Peyer's patch (tissue), 4 donors: ENCODE data around the gene MT1A. TPM values are rescaled to one million over a fixed set of nuclear protein-coding genes. Genes with fewer than 3 reads are reported as not detected.

Experiments used
- DNase-seq, 3 donors: peaks; one replicate each; pipeline ENCODE4 v3.0.0-alpha.2; 2017 to 2019
- H3K27ac ChIP-seq, 4 donors: fragments of 200-600 bp; sonication (generic); one replicate each; pipeline ENCODE4 v1.5.1; 2016 to 2019
- H3K27me3 ChIP-seq, 2 donors: fragments of 200-600 bp; sonication (generic); one replicate each; pipeline ENCODE4 v1.5.1; 2019
- H3K36me3 ChIP-seq, 3 donors: fragments of 200-600 bp; sonication (generic); one replicate each; pipeline ENCODE4 v1.5.1; 2016 to 2019
- H3K4me1 ChIP-seq, 4 donors: fragments of 200-600 bp; sonication (generic); one replicate each; pipeline ENCODE4 v1.5.1; 2016 to 2019
- H3K4me3 ChIP-seq, 4 donors: fragments of 200-600 bp; sonication (generic); 1 replicate in 3 of 4; 2 replicates in 1 of 4; pipeline ENCODE4 v1.5.1; 2016 to 2019; ENCODE audit warnings: mild to moderate bottlenecking in 1 of 4
- H3K9me3 ChIP-seq, 4 donors: fragments of 200-600 bp; sonication (generic); one replicate each; pipeline ENCODE4 v1.5.1; 2016 to 2019; ENCODE audit warnings: mild to moderate bottlenecking in 1 of 4
- POLR2A ChIP-seq, 2 donors: fragments of 450-650 bp; IDR thresholded peaks; one replicate each; pipeline ENCODE4 v1.5.1; 2017; ENCODE audit warnings: antibody characterized with exemption in 2 of 2, mild to moderate bottlenecking in 2 of 2, moderate library complexity in 2 of 2
- total RNA-seq, 4 donors: library from RNA; depleted of rRNA; stranded (reverse); fragments of >200 nt; gene quantifications; one replicate each; pipeline ENCODE4 v1.1.0, GENCODE V29; 2016
- TF ChIP-seq, protein P1 (sequence below), 6 experiments: fragments of 450-650 bp in 4 of 6; fragments of 200-600 bp in 2 of 6; sonication (generic) in 1 of 6; IDR thresholded peaks; one replicate each; pipeline ENCODE4 v1.5.1; 2017 to 2019; ENCODE audit warnings: antibody characterized with exemption in 6 of 6, mild to moderate bottlenecking in 3 of 6, moderate library complexity in 1 of 6

MT1A gene
- total RNA-seq, 4 donors from 2014 or later: 102 TPM; not detected in 3

GRCh38 chr16:56681939-56682702, 43.7 kb downstream of the MT1A start, which contains the start of gene MT1X:
Gene MT1X, plus strand, starts transcription at chr16:56682470. Its CDS starts 71 bp downstream, at chr16:56682541.
- peaks cover 0 to 17% (median 8%) of the 10 kb centered on the region in 4 donors for H3K4me1 ChIP-seq
- peak; percentile 82 to 98 (median 95) for DNase-seq
- peak within 1 kb of the TSS; percentile 39 to 69 (median 56) for H3K4me3 ChIP-seq
- H3K27ac ChIP-seq: peak within 1 kb of the TSS; percentile 65 to 80 (median 74)
- H3K9me3 ChIP-seq: peaks cover 0 to 3% (median 0%) of the 10 kb centered on the region in 4 donors
- H3K27me3 ChIP-seq: no peaks in the 10 kb centered on the region
- TF ChIP-seq, protein P1, sequence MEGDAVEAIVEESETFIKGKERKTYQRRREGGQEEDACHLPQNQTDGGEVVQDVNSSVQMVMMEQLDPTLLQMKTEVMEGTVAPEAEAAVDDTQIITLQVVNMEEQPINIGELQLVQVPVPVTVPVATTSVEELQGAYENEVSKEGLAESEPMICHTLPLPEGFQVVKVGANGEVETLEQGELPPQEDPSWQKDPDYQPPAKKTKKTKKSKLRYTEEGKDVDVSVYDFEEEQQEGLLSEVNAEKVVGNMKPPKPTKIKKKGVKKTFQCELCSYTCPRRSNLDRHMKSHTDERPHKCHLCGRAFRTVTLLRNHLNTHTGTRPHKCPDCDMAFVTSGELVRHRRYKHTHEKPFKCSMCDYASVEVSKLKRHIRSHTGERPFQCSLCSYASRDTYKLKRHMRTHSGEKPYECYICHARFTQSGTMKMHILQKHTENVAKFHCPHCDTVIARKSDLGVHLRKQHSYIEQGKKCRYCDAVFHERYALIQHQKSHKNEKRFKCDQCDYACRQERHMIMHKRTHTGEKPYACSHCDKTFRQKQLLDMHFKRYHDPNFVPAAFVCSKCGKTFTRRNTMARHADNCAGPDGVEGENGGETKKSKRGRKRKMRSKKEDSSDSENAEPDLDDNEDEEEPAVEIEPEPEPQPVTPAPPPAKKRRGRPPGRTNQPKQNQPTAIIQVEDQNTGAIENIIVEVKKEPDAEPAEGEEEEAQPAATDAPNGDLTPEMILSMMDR (IDR thresholded peaks at IDR 0.05): peak in 1 of 6 experiments; percentile 2
- TF ChIP-seq POLR2A (IDR thresholded peaks at IDR 0.05): peak; percentile 77 to 81
- H3K36me3 ChIP-seq: no peaks in the 10 kb centered on the region

- peaks cover 0 to 3% (median 0%) of the 10 kb centered on the region in 4 donors for H3K9me3 ChIP-seq
- H3K27me3 ChIP-seq: no peaks in the 10 kb centered on the region
- peak overlapping the region; percentile 65 to 80 (median 74) for H3K27ac ChIP-seq
- H3K36me3 ChIP-seq: no peaks in the 10 kb centered on the region
- H3K4me3 ChIP-seq: peak overlapping the region; percentile 39 to 69 (median 56)
- H3K4me1 ChIP-seq: peaks cover 0 to 17% (median 8%) of the 10 kb centered on the region in 4 donors
- no peak for TF ChIP-seq POLR2A (IDR thresholded peaks at IDR 0.05)
- TF ChIP-seq, protein P1 (IDR thresholded peaks at IDR 0.05): no peak
- DNase-seq: no peak
These were observed 44.4 kb downstream of the MT1A start for GRCh38 chr16:56682703-56683397.

DNA sequence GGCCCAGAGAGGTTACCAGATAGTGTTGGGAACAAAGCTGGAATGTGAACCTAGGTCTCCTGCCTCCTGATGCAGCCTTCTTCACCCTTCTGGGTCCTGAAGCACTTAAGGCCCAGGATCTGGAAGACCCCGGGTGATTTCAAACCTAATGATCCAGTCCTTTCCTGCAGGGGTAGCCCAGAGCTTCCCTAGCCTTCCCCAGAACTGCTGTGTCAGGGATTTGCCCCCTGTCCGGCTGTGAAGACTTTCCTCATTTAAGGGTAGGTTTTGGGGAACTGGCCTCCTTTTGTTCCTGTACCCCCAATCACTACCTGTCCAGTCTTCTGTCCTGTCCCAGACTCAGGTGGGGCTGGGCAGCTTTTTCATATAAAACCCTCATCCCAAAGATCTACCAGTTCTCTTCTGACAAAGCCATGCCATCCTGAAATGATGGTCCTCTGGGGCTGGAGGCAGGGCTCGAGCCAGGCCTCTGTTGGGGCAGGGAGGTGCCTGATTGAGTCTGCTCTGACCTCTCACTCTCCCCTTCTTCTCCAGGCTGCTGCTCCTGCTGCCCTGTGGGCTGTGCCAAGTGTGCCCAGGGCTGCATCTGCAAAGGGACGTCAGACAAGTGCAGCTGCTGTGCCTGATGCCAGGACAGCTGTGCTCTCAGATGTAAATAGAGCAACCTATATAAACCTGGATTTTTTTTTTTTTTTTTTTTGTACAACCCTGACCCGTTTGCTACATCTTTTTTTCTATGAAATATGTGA, 45.1 kb downstream of the MT1A start:
- Histone ChIP-seq H3K4me1 (peaks cover 0 to 17% (median 8%) of the 10 kb centered on the region in 4 donors), H3K27me3 (no peaks in the 10 kb centered on the region), H3K4me3 (peak overlapping the region; percentile 39 to 69 (median 56)), H3K27ac (no peak overlapping the region), H3K36me3 (no peaks in the 10 kb centered on the region), H3K9me3 (peaks cover 0 to 3% (median 0%) of the 10 kb centered on the region in 4 donors)
- no peak for TF ChIP-seq POLR2A (IDR thresholded peaks at IDR 0.05)
- TF ChIP-seq, protein P1 (IDR thresholded peaks at IDR 0.05): no peak
- DNase-seq: no peak

- no peak for DNase-seq
- peaks cover 0 to 17% (median 8%) of the 10 kb centered on the region in 4 donors for H3K4me1 ChIP-seq
- peak overlapping the region in 1 of 4 donors; percentile 13 for H3K27ac ChIP-seq
- no peaks in the 10 kb centered on the region for H3K36me3 ChIP-seq
- H3K9me3 ChIP-seq: peaks cover 0 to 3% (median 0%) of the 10 kb centered on the region in 4 donors
- peak overlapping the region in 1 of 4 donors; percentile 69 for H3K4me3 ChIP-seq
- TF ChIP-seq POLR2A (IDR thresholded peaks at IDR 0.05): no peak
- TF ChIP-seq, protein P1 (IDR thresholded peaks at IDR 0.05): no peak
- H3K27me3 ChIP-seq: no peaks in the 10 kb centered on the region
These were observed 45.9 kb downstream of the MT1A start for GRCh38 chr16:56684256-56684925.
